Muscle of leg (tissue), 16 donors: Measurements from ENCODE around the gene MCEMP1. TPM values are rescaled to one million over a fixed set of nuclear protein-coding genes. Genes with fewer than 3 reads are reported as not detected.

Experiments
- DNase-seq: peaks from one replicate; pipeline ENCODE4 v3.0.0; 2013
- H3K27ac ChIP-seq: one replicate; pipeline ENCODE4 v1.5.1; 2013; ENCODE audit warnings: mild to moderate bottlenecking, low read length, control low read depth
- H3K27me3 ChIP-seq: one replicate; pipeline ENCODE4 v1.6.1; 2013; ENCODE audit warnings: low read length; ENCODE audit not compliant: control insufficient read depth, insufficient read depth
- H3K36me3 ChIP-seq: one replicate; pipeline ENCODE4 v1.6.1; 2013; ENCODE audit warnings: low read length; ENCODE audit not compliant: control insufficient read depth, insufficient read depth
- H3K4me1 ChIP-seq: one replicate; pipeline ENCODE4 v1.6.1; 2013; ENCODE audit warnings: low read length; ENCODE audit not compliant: control insufficient read depth, insufficient read depth
- H3K4me3 ChIP-seq: one replicate; pipeline ENCODE4 v1.5.1; 2013; ENCODE audit warnings: low read length, control low read depth
- H3K9me3 ChIP-seq: replicated peaks from 2 replicates; pipeline ENCODE4 v1.6.1; 2013; ENCODE audit warnings: low read depth, low read length; ENCODE audit not compliant: control insufficient read depth
- WGBS: methylation state at CpG from one replicate; pipeline ENCODE4 v1.1.5; 2013; ENCODE audit warnings: missing lambda C conversion rate; ENCODE audit not compliant: insufficient coverage; 5-methylcytosine and 5-hydroxymethylcytosine counted together
- long read RNA-seq, 11 donors: transcript quantifications; one replicate each; lab custom pipeline, GENCODE V29; 2026
- polyA plus RNA-seq, 8 donors: library from polyadenylated mRNA; unstranded; fragments of 120-200 nt; gene quantifications; one replicate each; pipeline versions ENCODE4 v1.2.1 to v1.2.3, GENCODE V29; 2013; ENCODE audit warnings: inconsistent platforms in 1 of 8, low replicate concordance in 1 of 8; ENCODE audit not compliant: insufficient read length in 8 of 8, insufficient read depth in 1 of 8
- total RNA-seq: library from RNA; stranded (reverse); fragments of 120-200 nt; gene quantifications from one replicate; pipeline ENCODE4 v1.2.4, GENCODE V29; 2013

MCEMP1 gene
- total RNA-seq (not detected), polyA plus RNA-seq (under 1 TPM; 0.11 to 0.49 (median 0.26) TPM)
- long read RNA-seq, donor 1: 0 reads
- long read RNA-seq, donor 2: 0 reads
- long read RNA-seq, donor 3: 0 reads
- long read RNA-seq, donor 4: 0 reads
- long read RNA-seq, donor 5, partial matches to known transcripts: 0 of 1 reads
- long read RNA-seq, donor 5, other reads (novel, unspliced or antisense): 0 of 1 reads
- long read RNA-seq, donor 6: 0 reads
- long read RNA-seq, donor 7, partial matches to known transcripts: 0 of 2 reads
- long read RNA-seq, donor 7, other reads (novel, unspliced or antisense): 0 of 2 reads
- long read RNA-seq, donor 8: 0 reads
- long read RNA-seq, donor 9: 0 reads
- long read RNA-seq, donor 10: 0 reads
- long read RNA-seq, donor 11: 0 reads

GRCh38 chr19:7676854-7677253, at the start of gene MCEMP1:
TSS of gene MCEMP1 (plus strand) at chr19:7677090. CDS start at chr19:7677121, 31 bp downstream.
- H3K27ac ChIP-seq: no peak within 1 kb of the TSS
- peaks cover 10% of the 10 kb centered on the region for H3K4me1 ChIP-seq
- WGBS: 38% methylated on average over 8 of the region's 10 CpGs
- peaks cover 12% of the 10 kb centered on the region for H3K27me3 ChIP-seq
- peaks cover 3% of the 10 kb centered on the region for H3K9me3 ChIP-seq
- no peak for DNase-seq
- H3K4me3 ChIP-seq: no peak within 1 kb of the TSS
- H3K36me3 ChIP-seq: no peaks in the 10 kb centered on the region

GRCh38 chr19:7627166-7627565, 49.7 kb upstream of the MCEMP1 start:
- Histone ChIP-seq H3K36me3 (peaks cover 44% of the 10 kb centered on the region), H3K4me1 (peaks cover 21% of the 10 kb centered on the region), H3K9me3 (no peaks in the 10 kb centered on the region), H3K4me3 (no peak overlapping the region), H3K27ac (no peak overlapping the region), H3K27me3 (no peaks in the 10 kb centered on the region)
- no peak for DNase-seq
- WGBS: 98% methylated on average over 16 of the region's 24 CpGs

- Histone ChIP-seq H3K27me3 (no peaks in the 10 kb centered on the region), H3K27ac (peak overlapping the region; percentile 48), H3K4me1 (peaks cover 21% of the 10 kb centered on the region), H3K9me3 (no peaks in the 10 kb centered on the region), H3K36me3 (peaks cover 34% of the 10 kb centered on the region), H3K4me3 (peak overlapping the region; percentile 93)
- DNase-seq: no peak
- WGBS: 7% methylated on average over 15 of the region's 15 CpGs
These were observed 48.1 kb upstream of the MCEMP1 start for GRCh38 chr19:7628589-7629311.

- Histone ChIP-seq H3K27me3 (no peaks in the 10 kb centered on the region), H3K36me3 (peaks cover 28% of the 10 kb centered on the region), H3K27ac (peak within 1 kb of the TSS; percentile 48), H3K4me1 (peaks cover 21% of the 10 kb centered on the region), H3K9me3 (no peaks in the 10 kb centered on the region), H3K4me3 (peak within 1 kb of the TSS; percentile 93)
- WGBS: under 1% methylated on average over 39 of the region's 40 CpGs
- DNase-seq: peak; percentile 100
These were observed 47.4 kb upstream of the MCEMP1 start, which contains the start of the genes PET100 and XAB2 for GRCh38 chr19:7629347-7630054. TSS of gene PET100 (plus strand) at chr19:7629793. CDS start at chr19:7629834, 41 bp downstream. TSS of gene XAB2 (minus strand) at chr19:7629545. CDS start at chr19:7629527, 18 bp downstream.

- peaks cover 14% of the 10 kb centered on the region for H3K27me3 ChIP-seq
- no peak overlapping the region for H3K27ac ChIP-seq
- peaks cover 18% of the 10 kb centered on the region for H3K36me3 ChIP-seq
- no peak for DNase-seq
- H3K4me1 ChIP-seq: peaks cover 21% of the 10 kb centered on the region
- WGBS: 88% methylated on average over 9 of the region's 12 CpGs
- H3K9me3 ChIP-seq: no peaks in the 10 kb centered on the region
- no peak overlapping the region for H3K4me3 ChIP-seq
These were observed 45.3 kb upstream of the MCEMP1 start for GRCh38 chr19:7631577-7631976.

- no peaks in the 10 kb centered on the region for H3K9me3 ChIP-seq
- H3K27me3 ChIP-seq: peaks cover 22% of the 10 kb centered on the region
- no peak overlapping the region for H3K27ac ChIP-seq
- no peak overlapping the region for H3K4me3 ChIP-seq
- DNase-seq: no peak
- peaks cover 21% of the 10 kb centered on the region for H3K4me1 ChIP-seq
- H3K36me3 ChIP-seq: peaks cover 10% of the 10 kb centered on the region
- WGBS: 91% methylated on average over 33 of the region's 40 CpGs
These were observed 44.3 kb upstream of the MCEMP1 start for GRCh38 chr19:7632340-7633203.

GRCh38 chr19:7633698-7634097, 43.2 kb upstream of the MCEMP1 start, which contains the start of gene PCP2:
TSS of gene PCP2 (minus strand) at chr19:7633719. CDS start at chr19:7633457, 262 bp downstream.
- no peaks in the 10 kb centered on the region for H3K9me3 ChIP-seq
- peaks cover 10% of the 10 kb centered on the region for H3K36me3 ChIP-seq
- no peak within 1 kb of the TSS for H3K27ac ChIP-seq
- no peak within 1 kb of the TSS for H3K4me3 ChIP-seq
- H3K27me3 ChIP-seq: peaks cover 27% of the 10 kb centered on the region
- no peak for DNase-seq
- H3K4me1 ChIP-seq: peaks cover 11% of the 10 kb centered on the region
- 31% methylated on average over 2 of the region's 2 CpGs for WGBS

GRCh38 chr19:7635670-7636069, 41.2 kb upstream of the MCEMP1 start:
- DNase-seq: no peak
- no peak overlapping the region for H3K27ac ChIP-seq
- peaks cover 10% of the 10 kb centered on the region for H3K36me3 ChIP-seq
- peaks cover 27% of the 10 kb centered on the region for H3K27me3 ChIP-seq
- no peak overlapping the region for H3K4me3 ChIP-seq
- WGBS: 86% methylated on average over 1 of the region's 6 CpGs
- no peaks in the 10 kb centered on the region for H3K9me3 ChIP-seq
- peaks cover 2% of the 10 kb centered on the region for H3K4me1 ChIP-seq

- 60% methylated on average over 16 of the region's 16 CpGs for WGBS
- Histone ChIP-seq H3K27me3 (peaks cover 27% of the 10 kb centered on the region), H3K4me3 (no peak overlapping the region), H3K36me3 (peaks cover 10% of the 10 kb centered on the region), H3K27ac (no peak overlapping the region), H3K9me3 (no peaks in the 10 kb centered on the region), H3K4me1 (no peaks in the 10 kb centered on the region)
- no peak for DNase-seq
These were observed 40.6 kb upstream of the MCEMP1 start for GRCh38 chr19:7636317-7636690.
